ENCODE measurements around the gene ZNF593OS.

ZNF593OS gene

GRCh38 chr1:26182383-26182696 is 10.7 kb upstream of the ZNF593OS start:
- FAIRE-seq: no peak

- FAIRE-seq: no peak
Observed at GRCh38 chr1:26181586-26182382, 10.2 kb upstream of the ZNF593OS start.

GRCh38 chr1:26180010-26180506 is 8.4 kb upstream of the ZNF593OS start:
- no peak for FAIRE-seq

- FAIRE-seq: no peak
Observed at GRCh38 chr1:26177182-26177684, 5.6 kb upstream of the ZNF593OS start, which contains the start of gene CNKSR1. Gene CNKSR1, plus strand, starts transcription at chr1:26177491. Its CDS starts 57 bp downstream, at chr1:26177548.

- FAIRE-seq: no peak
Observed at GRCh38 chr1:26175346-26175745, 3.7 kb upstream of the ZNF593OS start.

GRCh38 chr1:26170472-26170821 is 1.2 kb downstream of the ZNF593OS start:
- FAIRE-seq: no peak

- FAIRE-seq: no peak
Observed at GRCh38 chr1:26169669-26170471, 1.8 kb downstream of the ZNF593OS start, which contains the start of gene ZNF593. Gene ZNF593, plus strand, starts transcription at chr1:26169908. Its CDS starts 76 bp downstream, at chr1:26169984.

- FAIRE-seq: no peak
Observed at GRCh38 chr1:26169198-26169554, 2.5 kb downstream of the ZNF593OS start.

- no peak for FAIRE-seq
Observed at GRCh38 chr1:26168410-26169197, 3.0 kb downstream of the ZNF593OS start, which contains the start of gene C1orf232. Gene C1orf232, minus strand, starts transcription at chr1:26168963. Its CDS starts 464 bp downstream, at chr1:26168499.

- no peak for FAIRE-seq
Observed at GRCh38 chr1:26166719-26167281, 4.8 kb downstream of the ZNF593OS start.

- no peak for FAIRE-seq
Observed at GRCh38 chr1:26164861-26165842, 6.5 kb downstream of the ZNF593OS start.

- FAIRE-seq: no peak
Observed at GRCh38 chr1:26164036-26164860, 7.4 kb downstream of the ZNF593OS start.

GRCh38 chr1:26163684-26164035 is 8.0 kb downstream of the ZNF593OS start:
- no peak for FAIRE-seq

GRCh38 chr1:26162220-26162709 is 9.4 kb downstream of the ZNF593OS start:
- no peak for FAIRE-seq

GRCh38 chr1:26161415-26162219 is 10.0 kb downstream of the ZNF593OS start:
- no peak for FAIRE-seq

- no peak for FAIRE-seq
Observed at GRCh38 chr1:26160527-26161414, 10.9 kb downstream of the ZNF593OS start.

GRCh38 chr1:26159743-26160039 is 11.9 kb downstream of the ZNF593OS start:
- no peak for FAIRE-seq
